K562 (cell line): ENCODE results near the gene EIF1. TPM values are rescaled to one million over a fixed set of nuclear protein-coding genes. Genes with fewer than 3 reads are reported as not detected.

ENCODE experiments used
- AFF1 ChIP-seq, 2 experiments: fragments of 450-650 bp; IDR thresholded peaks; 2 replicates each; pipeline ENCODE4 v1.6.1; 2018; ENCODE audit warnings: mild to moderate bottlenecking in 2 of 2, low read depth in 1 of 2; ENCODE audit not compliant: partially characterized antibody in 2 of 2
- CBFA2T2 ChIP-seq: fragments of 450-650 bp; conservative IDR thresholded peaks from 2 replicates; pipeline ENCODE4 v1.6.1; 2017; ENCODE audit warnings: mild to moderate bottlenecking
- CBFA2T3 ChIP-seq: fragments of 450-650 bp; IDR thresholded peaks from 2 replicates; pipeline ENCODE4 v1.6.1; 2017
- CBX3 ChIP-seq, 2 experiments: IDR thresholded peaks; 1 replicate in 1 of 2; 2 replicates in 1 of 2; pipeline ENCODE4 v1.6.1; 2012; ENCODE audit warnings: inconsistent platforms in 2 of 2, low read length in 2 of 2, borderline replicate concordance in 1 of 2, control low read depth in 1 of 2
- CC2D1A ChIP-seq: fragments of 450-650 bp; IDR thresholded peaks from 2 replicates; pipeline ENCODE4 v1.6.1; 2017; ENCODE audit warnings: mild to moderate bottlenecking
- DMBX1 ChIP-seq: fragments of 250-450 bp; sonication (Bioruptor Pico); IDR thresholded peaks from 2 replicates; pipeline ENCODE4 v1.8.0; 2022; ENCODE audit warnings: inconsistent platforms, mild to moderate bottlenecking, moderate library complexity, borderline replicate concordance
- ELF1 ChIP-seq: fragments of 200-800 bp; sonication (Bioruptor generic); IDR thresholded peaks from 2 replicates; pipeline ENCODE4 v1.6.1; 2016; ENCODE audit warnings: missing genetic modification characterization, missing compliant biosample characterization
- FOS ChIP-seq: IDR thresholded peaks from 3 replicates; pipeline ENCODE4 v1.6.1; 2011; ENCODE audit not compliant: insufficient read length; ENCODE audit errors: extremely low read depth
- FOXP1 ChIP-seq: sonication (generic); formaldehyde crosslinking; IDR thresholded peaks from 2 replicates; pipeline ENCODE4 v1.8.0; 2022; ENCODE audit warnings: mild to moderate bottlenecking, missing genetic modification reagents
- GATA2 ChIP-seq: sonication (generic); formaldehyde crosslinking; IDR thresholded peaks from 2 replicates; pipeline ENCODE4 v1.4.0; 2020; ENCODE audit warnings: mild to moderate bottlenecking, missing genetic modification reagents
- MAFK ChIP-seq: IDR thresholded peaks from 2 replicates; pipeline ENCODE4 v1.6.1; 2011; ENCODE audit warnings: low read length, improper control_type of control experiment
- NCOA6 ChIP-seq: fragments of 450-650 bp; IDR thresholded peaks from 2 replicates; pipeline ENCODE4 v1.6.1; 2017; ENCODE audit warnings: mild to moderate bottlenecking
- NR3C1 ChIP-seq: sonication (generic); formaldehyde crosslinking; IDR thresholded peaks from 2 replicates; pipeline ENCODE4 v1.8.1; 2022; ENCODE audit warnings: missing genetic modification reagents
- RAD21 ChIP-seq, 2 experiments: fragments of 250-450 bp in 1 of 2; fragments of 450-650 bp in 1 of 2; sonication (Bioruptor Pico) in 1 of 2; formaldehyde crosslinking in 1 of 2; IDR thresholded peaks in 1 of 2; conservative IDR thresholded peaks in 1 of 2; 2 replicates each; pipeline versions ENCODE4 v1.4.0 to v1.8.0; 2020 to 2022; ENCODE audit warnings: mild to moderate bottlenecking in 2 of 2, moderate library complexity in 1 of 2
- SRSF3 ChIP-seq: fragments of 200-400 bp; formaldehyde crosslinking; IDR thresholded peaks from 2 replicates; pipeline ENCODE4 v1.6.1; 2016; ENCODE audit warnings: mild to moderate bottlenecking, low read length, moderate library complexity; ENCODE audit not compliant: insufficient read depth
- TAF9B ChIP-seq: fragments of 450-650 bp; IDR thresholded peaks from 2 replicates; pipeline ENCODE4 v1.6.1; 2018; ENCODE audit warnings: mild to moderate bottlenecking; ENCODE audit not compliant: partially characterized antibody
- TCF3 ChIP-seq: sonication (generic); formaldehyde crosslinking; IDR thresholded peaks from 2 replicates; pipeline ENCODE4 v1.4.0; 2020; ENCODE audit warnings: mild to moderate bottlenecking, missing genetic modification reagents
- TRIM24 ChIP-seq, 2 experiments: fragments of 450-650 bp; IDR thresholded peaks; 2 replicates each; pipeline ENCODE4 v1.6.1; 2016
- ZBTB2 ChIP-seq: fragments of 450-650 bp; IDR thresholded peaks from 2 replicates; pipeline ENCODE4 v1.6.1; 2016; ENCODE audit warnings: antibody characterized with exemption
- ZBTB8A ChIP-seq: fragments of 450-650 bp; IDR thresholded peaks from 2 replicates; pipeline ENCODE4 v1.6.1; 2018; ENCODE audit warnings: mild to moderate bottlenecking, moderate library complexity; ENCODE audit not compliant: partially characterized antibody
- ZFP36 ChIP-seq: fragments of 150-350 bp; IDR thresholded peaks from 2 replicates; pipeline ENCODE4 v1.6.1; 2018; ENCODE audit warnings: low read length, low read depth; ENCODE audit not compliant: partially characterized antibody
- ZNF274 ChIP-seq: IDR thresholded peaks from 2 replicates; pipeline ENCODE4 v1.6.1; 2011; ENCODE audit warnings: low read depth, mild to moderate bottlenecking, low read length, moderate library complexity, borderline replicate concordance
- ZNF586 ChIP-seq: fragments of 450-650 bp; formaldehyde crosslinking; conservative IDR thresholded peaks from 2 replicates; pipeline ENCODE4 v1.4.0; 2020; ENCODE audit warnings: mild to moderate bottlenecking, moderate library complexity
- ZNF589 ChIP-seq: fragments of 200-800 bp; sonication (Bioruptor generic); IDR thresholded peaks from 2 replicates; pipeline ENCODE4 v1.6.1; 2016; ENCODE audit warnings: low read depth, missing genetic modification characterization, missing compliant biosample characterization
- polyA plus RNA-seq, 8 experiments: library from polyadenylated mRNA; depleted of rRNA in 4 of 8; stranded (reverse) in 5 of 8; unstranded in 3 of 8; fragments of >200 nt; fragmentation: Nextera tagmentation in 2 of 8; fragmentation: Illumina TruSeq in 1 of 8; extraction: Ambion mirVana in 2 of 8; extraction: Trizol in 1 of 8; gene quantifications; 2 replicates each; pipeline versions ENCODE4 v1.2.1 to v1.2.3, GENCODE V29; 2011 to 2014; ENCODE audit warnings: inconsistent platforms in 1 of 8, missing spikeins in 1 of 8
- total RNA-seq, 7 experiments: library from RNA; depleted of rRNA in 6 of 7; stranded (reverse); fragments of >200 nt in 6 of 7; fragmentation: Illumina TruSeq in 2 of 7; extraction: Trizol in 2 of 7; gene quantifications; 2 replicates each; pipeline versions ENCODE4 v1.2.1 to v1.2.3, GENCODE V29; 2011 to 2021; ENCODE audit warnings: low replicate concordance in 1 of 7
- TF ChIP-seq, protein P1 (sequence below): sonication (generic); formaldehyde crosslinking; IDR thresholded peaks from 2 replicates; pipeline ENCODE4 v1.9.0; 2022; ENCODE audit warnings: mild to moderate bottlenecking, missing genetic modification reagents

The EIF1 gene
- total and polyA plus RNA-seq, 9 of the 15 experiments (the other 6 are each of a cell fraction or from before 2014, with no cell fraction given), result 67.0 to 1,204 (median 320) TPM

DNA sequence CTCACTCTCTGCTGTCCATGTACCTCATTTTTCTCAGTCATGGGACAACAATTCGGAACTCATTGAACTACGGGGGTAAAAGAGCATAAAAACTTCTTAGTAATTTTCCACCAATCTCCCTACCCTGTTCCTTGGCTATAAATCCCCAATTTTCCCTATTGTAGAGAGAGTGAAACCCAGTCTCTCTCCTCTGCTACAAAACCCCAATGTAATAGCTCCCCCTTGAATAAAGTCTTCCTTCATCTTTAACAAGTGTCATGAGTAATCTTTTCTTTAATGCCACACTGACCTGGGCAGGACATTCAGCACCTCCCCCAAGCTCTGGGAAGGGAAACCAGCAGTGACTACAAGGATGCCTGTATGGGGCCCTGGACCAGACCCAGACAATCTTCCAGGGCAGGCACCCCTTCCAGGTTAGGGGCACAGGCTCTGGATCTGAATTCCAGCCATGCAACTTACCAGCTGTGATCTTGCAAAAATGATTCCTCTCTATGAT lies 10.2 kb upstream of the EIF1 start (continued):
- no peak for TF ChIP-seq FOS
- TF ChIP-seq ZNF274, result no peak
- peak; percentile 69 to 86 for TF ChIP-seq AFF1 (IDR thresholded peaks at IDR 0.05; ENCODE audit: low read depth in 1 of 2, partially characterized antibody in 2 of 2)
- no peak; the same call in 1 of the 2 replicates for TF ChIP-seq ZNF589 (CRISPR knock-in tag)
- no peak for TF ChIP-seq NR3C1 (CRISPR knock-in tag)
- TF ChIP-seq ELF1 (tag), result no peak
- peak; percentile 34; the same call in 1 of the 2 replicates for TF ChIP-seq MAFK
- peak; percentile 9 for TF ChIP-seq ZFP36
- no peak for TF ChIP-seq SRSF3
- TF ChIP-seq CC2D1A, result no peak
- no peak for TF ChIP-seq DMBX1 (CRISPR knock-in tag)
- TF ChIP-seq ZBTB2, result 0 out of 2 replicates have a peak, but pooled peaks have one; percentile 7
- TF ChIP-seq CBX3 (IDR thresholded peaks at IDR 0.05; ENCODE audit: borderline replicate concordance in 1 of 2, low read length in 2 of 2), result peak in 1 of 2 experiments; percentile 89; a peak in 2 of 3 replicates
- TF ChIP-seq GATA2 (CRISPR knock-in tag), result peak; percentile 40; the same call in 1 of the 2 replicates
- no peak for TF ChIP-seq CBFA2T2
- no peak for TF ChIP-seq FOXP1
- peak; percentile 10 to 24; a peak in 1 of 4 replicates for TF ChIP-seq RAD21 (CRISPR knock-in tag; conservative IDR thresholded peaks at IDR 0.05 in 1 of 2, IDR thresholded peaks at IDR 0.05 in 1 of 2)
- TF ChIP-seq TAF9B, result peak; percentile 88
- TF ChIP-seq ZBTB8A, result no peak
- TF ChIP-seq TRIM24 (IDR thresholded peaks at IDR 0.05), result peak in 1 of 2 experiments; percentile 50; a peak in 2 of 4 replicates
- TF ChIP-seq, protein P1, sequence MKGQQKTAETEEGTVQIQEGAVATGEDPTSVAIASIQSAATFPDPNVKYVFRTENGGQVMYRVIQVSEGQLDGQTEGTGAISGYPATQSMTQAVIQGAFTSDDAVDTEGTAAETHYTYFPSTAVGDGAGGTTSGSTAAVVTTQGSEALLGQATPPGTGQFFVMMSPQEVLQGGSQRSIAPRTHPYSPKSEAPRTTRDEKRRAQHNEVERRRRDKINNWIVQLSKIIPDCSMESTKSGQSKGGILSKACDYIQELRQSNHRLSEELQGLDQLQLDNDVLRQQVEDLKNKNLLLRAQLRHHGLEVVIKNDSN (CRISPR knock-in tag), result no peak
- TF ChIP-seq CBFA2T3, result no peak
- peak; percentile 79 for TF ChIP-seq NCOA6
- peak; percentile 98 for TF ChIP-seq ZNF586 (CRISPR knock-in tag)
- TF ChIP-seq TCF3 (CRISPR knock-in tag), result no peak
